OCI-LY7 (cell line): ENCODE results near the gene OR56A5.

ENCODE experiments used
- EZH2phosphoT487 ChIP-seq: fragments of 200-600 bp; sonication (generic); IDR thresholded peaks from 2 replicates; pipeline ENCODE4 v1.6.1; 2018; ENCODE audit warnings: low read depth, borderline replicate concordance, mild to moderate bottlenecking, mixed run types, antibody characterized with exemption, low read length, moderate library complexity, mixed read lengths
- TF ChIP-seq, protein P1 (sequence below): fragments of 200-600 bp; sonication (generic); conservative IDR thresholded peaks from 2 replicates; pipeline ENCODE4 v1.5.1; 2014; ENCODE audit warnings: mild to moderate bottlenecking, antibody characterized with exemption, low read length, moderate library complexity, mixed read lengths

DNA sequence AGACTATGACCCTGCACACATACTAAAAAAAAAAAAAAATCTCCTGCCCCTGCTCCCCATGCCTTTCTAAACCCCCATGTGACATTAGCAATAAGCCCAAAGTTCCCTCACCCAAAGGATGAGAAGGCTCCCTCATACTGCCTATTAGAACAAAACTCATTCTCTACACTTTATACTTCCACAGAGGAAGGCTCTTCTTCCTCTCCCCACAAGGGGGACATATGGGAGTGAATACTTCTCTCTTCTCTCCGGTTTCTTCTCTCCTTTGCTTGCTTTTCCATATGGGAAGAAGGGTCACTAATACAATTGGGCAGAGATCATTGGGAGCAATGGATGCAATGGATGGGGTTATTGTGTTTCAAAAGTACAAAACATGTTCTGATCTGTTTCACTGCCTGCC is 15.1 kb upstream of the OR56A5 start:
- TF ChIP-seq, protein P1, sequence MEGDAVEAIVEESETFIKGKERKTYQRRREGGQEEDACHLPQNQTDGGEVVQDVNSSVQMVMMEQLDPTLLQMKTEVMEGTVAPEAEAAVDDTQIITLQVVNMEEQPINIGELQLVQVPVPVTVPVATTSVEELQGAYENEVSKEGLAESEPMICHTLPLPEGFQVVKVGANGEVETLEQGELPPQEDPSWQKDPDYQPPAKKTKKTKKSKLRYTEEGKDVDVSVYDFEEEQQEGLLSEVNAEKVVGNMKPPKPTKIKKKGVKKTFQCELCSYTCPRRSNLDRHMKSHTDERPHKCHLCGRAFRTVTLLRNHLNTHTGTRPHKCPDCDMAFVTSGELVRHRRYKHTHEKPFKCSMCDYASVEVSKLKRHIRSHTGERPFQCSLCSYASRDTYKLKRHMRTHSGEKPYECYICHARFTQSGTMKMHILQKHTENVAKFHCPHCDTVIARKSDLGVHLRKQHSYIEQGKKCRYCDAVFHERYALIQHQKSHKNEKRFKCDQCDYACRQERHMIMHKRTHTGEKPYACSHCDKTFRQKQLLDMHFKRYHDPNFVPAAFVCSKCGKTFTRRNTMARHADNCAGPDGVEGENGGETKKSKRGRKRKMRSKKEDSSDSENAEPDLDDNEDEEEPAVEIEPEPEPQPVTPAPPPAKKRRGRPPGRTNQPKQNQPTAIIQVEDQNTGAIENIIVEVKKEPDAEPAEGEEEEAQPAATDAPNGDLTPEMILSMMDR = no peak; the same call in 1 of the 2 replicates
- no peak for TF ChIP-seq EZH2phosphoT487
